ENCODE data around the gene SUPT7L.
A peak's percentile ranks its signal among the peaks of the same experiment; 100 is the strongest.
"Not testable (repeated sequence)": the region's sequence is repeated elsewhere in the genome, so short reads cannot be mapped to it uniquely, and the experiment has no call there.

Gene SUPT7L

GRCh38 chr2:27636766-27637165, 26.6 kb downstream of the SUPT7L start:
- ATAC-seq = no peak

- ATAC-seq = no peak
Measured at GRCh38 chr2:27634291-27634690, 29.1 kb downstream of the SUPT7L start.

GRCh38 chr2:27630257-27630656, 33.2 kb downstream of the SUPT7L start:
- ATAC-seq = not testable (repeated sequence)

DNA sequence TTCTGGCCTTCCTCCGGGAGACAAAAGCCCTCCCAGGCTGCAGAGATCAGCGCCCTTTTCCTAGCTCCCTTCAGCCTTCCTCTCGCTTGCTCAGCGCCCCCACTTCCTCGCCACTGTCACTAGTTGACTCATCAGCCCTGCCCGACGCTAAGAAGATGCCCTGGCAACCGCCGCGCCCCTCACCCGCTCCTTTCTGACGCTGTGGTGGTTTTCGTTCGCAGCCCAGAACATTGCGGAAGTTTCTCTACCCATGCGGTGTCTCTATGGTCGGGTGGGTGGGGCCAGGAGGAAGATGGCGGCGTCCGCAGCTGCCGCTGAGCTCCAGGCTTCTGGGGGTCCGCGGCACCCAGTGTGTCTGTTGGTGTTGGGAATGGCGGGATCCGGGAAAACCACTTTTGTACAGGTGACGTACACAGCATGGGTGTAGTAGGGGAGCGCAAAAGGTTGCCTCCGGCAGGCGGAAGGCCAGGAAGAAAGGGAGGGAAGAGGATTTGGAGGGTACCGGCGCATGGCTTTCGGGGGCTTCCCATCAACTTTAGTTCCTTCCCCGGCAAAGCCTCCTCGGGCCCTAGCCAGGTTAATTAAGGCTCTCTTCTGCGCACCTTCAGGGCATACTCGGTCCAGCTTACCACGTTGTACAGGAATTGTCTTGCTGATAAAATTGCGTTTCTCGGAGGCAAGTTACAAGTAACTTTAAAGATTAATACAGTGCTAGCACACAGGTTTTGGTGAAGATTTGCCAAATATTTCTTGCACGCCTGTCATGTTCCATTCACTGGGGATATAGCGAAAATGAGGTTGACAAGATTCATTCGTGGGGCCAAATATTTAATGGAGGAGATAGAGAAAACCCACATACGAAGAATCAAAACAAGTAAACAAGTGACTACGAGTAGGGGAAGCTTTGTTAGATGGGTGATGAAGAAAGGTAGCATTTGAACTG, 34.4 kb downstream of the SUPT7L start, which contains the start of the genes CCDC121 and GPN1:
TSS of gene CCDC121 (minus strand) at position 246 of the 943 bp plus-strand sequence. CDS start 1,213 bp downstream, outside the sequence.
TSS of gene GPN1 (plus strand) at position 284 of the 943 bp plus-strand sequence. CDS start at position 293, 9 bp downstream.
- peak; percentile 99 to 100 for ATAC-seq

DNA sequence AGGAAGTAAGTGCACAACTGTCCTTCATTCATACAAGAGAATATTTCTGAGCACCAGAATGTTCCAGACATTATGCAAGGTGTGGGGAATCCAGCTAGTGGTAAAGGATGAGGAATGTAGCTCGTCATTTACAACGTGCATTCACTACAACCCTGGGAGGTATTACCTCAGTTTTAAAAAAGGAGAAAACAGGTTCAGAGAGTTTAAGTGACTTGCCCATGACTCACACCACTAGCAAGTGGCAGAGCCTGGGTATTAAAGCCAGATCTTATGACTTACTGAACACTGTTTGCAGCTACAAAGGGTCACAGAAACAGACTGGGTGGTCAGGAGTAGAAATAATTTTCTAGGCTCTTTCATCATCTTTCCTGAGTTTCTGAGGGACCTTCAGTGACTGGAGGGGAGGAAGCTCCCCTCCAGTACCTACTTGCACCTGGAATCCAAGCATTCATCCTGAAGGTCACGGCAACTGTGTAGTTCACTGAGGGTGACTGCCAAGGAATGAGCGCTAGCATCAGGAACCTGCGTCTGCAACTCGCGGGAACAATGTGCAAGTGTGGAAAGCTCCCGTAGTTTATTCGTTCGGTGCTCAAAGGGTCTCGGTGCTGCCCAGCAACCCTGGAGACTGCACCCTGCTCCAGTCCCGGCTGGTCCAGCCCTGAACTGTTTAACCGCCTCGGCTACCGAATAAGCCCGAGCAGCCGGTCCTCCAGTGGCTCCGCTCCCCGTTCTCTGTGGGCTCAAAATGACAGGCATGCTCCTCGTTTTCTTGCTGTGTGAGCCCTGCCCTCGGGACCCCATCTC, 35.2 kb downstream of the SUPT7L start:
- ATAC-seq = peak; percentile 48 to 57

DNA sequence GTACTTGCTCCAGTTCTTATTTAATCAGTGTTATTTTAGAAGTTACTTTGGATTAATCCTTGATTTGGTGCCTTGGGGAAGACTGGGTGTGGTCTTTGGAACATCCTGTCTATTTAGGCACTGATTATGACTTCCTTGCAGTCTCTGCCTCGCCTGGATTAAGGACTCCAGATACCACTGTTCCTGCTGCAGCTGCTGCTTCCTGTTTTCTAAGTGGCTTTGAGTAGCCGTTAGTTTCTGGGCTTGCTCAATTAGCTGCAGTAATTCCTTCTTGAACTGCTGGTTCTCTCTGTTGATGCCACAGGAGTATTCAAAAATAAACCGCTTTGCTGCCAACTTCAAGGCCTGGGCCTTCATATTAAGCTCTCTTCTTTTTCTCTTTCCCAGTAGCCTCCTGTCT, 36.5 kb downstream of the SUPT7L start:
- ATAC-seq = not testable (repeated sequence)

- not testable (repeated sequence) for ATAC-seq
Measured at GRCh38 chr2:27626323-27626722, 37.1 kb downstream of the SUPT7L start.

DNA sequence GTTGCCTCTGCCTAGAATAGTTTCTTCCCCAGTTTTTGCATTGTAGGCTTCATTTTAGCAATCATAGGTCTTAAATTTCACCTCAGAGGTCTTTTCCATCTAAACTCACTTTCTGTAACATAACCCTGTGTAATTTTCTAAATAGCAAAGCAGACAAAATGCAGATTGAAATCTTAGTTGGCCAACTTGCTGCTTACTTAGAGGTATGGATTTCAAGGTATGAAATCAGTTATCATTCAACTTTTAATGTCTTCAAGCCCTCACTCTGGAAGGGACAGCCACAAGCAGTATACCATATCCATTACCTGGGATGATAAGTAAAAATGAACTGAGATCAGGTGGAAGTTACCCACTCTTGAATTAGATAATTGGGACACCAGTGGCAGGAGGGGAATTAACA, 38.5 kb downstream of the SUPT7L start:
- ATAC-seq = no peak

- ATAC-seq = no peak
Measured at GRCh38 chr2:27622921-27623384, 40.5 kb downstream of the SUPT7L start.

DNA sequence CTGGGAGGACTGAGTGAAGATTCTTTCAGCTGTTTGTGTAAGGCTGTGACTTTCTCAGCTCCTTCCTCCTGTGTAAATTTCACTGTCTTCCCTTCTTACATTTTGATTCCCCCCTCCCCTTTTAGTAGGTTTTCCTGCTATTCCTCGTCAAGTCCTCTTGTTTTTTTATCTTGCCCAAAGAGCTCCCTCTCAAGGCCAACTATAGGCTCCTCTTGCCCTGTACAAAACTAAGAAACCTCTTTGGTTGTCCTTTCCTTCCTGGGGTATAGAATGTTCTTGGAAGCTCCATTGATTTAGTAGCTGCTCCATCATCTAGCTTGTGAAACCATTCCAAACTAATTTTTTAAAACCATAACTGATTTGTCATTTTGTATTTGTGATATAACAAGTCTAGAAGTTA, 41.9 kb downstream of the SUPT7L start:
- ATAC-seq = no peak

GRCh38 chr2:27615316-27615715, 48.1 kb downstream of the SUPT7L start:
- ATAC-seq = no peak

GRCh38 chr2:27613985-27614384, 49.4 kb downstream of the SUPT7L start:
- ATAC-seq = no peak

DNA sequence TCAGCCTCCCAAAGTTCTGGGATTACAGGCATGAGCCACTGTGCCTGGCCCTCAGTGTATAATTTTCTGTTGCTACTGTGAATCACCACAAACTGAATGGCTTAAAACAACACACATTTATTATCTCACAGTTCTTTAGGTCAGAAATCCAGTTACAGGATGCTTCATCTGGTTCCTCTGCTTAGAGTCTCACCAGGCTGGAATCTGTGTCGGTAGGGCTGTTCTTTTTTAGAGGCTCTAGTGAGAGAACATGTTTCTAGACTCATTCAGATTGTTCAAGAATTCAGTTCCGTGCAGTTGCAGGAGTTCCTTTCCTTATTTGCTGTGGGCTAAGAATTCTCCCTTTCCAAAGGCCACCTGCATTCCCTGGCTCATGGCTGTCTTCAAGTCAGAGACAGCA, 56.8 kb downstream of the SUPT7L start:
- ATAC-seq = no peak

Measured in activated CD4-positive, CD25-positive, alpha-beta regulatory T cell treated with anti-CD3 and anti-CD28 coated beads, Interleukin-2, amount 50 U/mL, for 24 hours (primary cell).